GM18498 (cell line): Measurements from ENCODE around the gene CCDC120.

Experiments used
- ATAC-seq: cut with Tn5 transposase; IDR thresholded peaks from one replicate; pipeline ENCODE4 v1.9.1; 2021; ENCODE audit warnings: mild to moderate bottlenecking, moderate library complexity; ENCODE audit not compliant: unreplicated experiment

The CCDC120 gene

GRCh38 chrX:49061916-49062315 lies 3.1 kb downstream of the CCDC120 start:
- no peak for ATAC-seq

- ATAC-seq: no peak
Observed at GRCh38 chrX:49063715-49064114, 4.9 kb downstream of the CCDC120 start.

GRCh38 chrX:49064303-49064702 lies 5.5 kb downstream of the CCDC120 start:
- no peak for ATAC-seq

- ATAC-seq: no peak
Observed at GRCh38 chrX:49064735-49065134, 5.9 kb downstream of the CCDC120 start.

GRCh38 chrX:49066278-49066677 lies 7.5 kb downstream of the CCDC120 start:
- no peak for ATAC-seq

GRCh38 chrX:49066690-49067089 lies 7.9 kb downstream of the CCDC120 start:
- no peak for ATAC-seq

- no peak for ATAC-seq
Observed at GRCh38 chrX:49067285-49068120, 8.7 kb downstream of the CCDC120 start.

- ATAC-seq: no peak
Observed at GRCh38 chrX:49069038-49069437, 10.2 kb downstream of the CCDC120 start.

GRCh38 chrX:49070988-49071387 lies 12.2 kb downstream of the CCDC120 start:
- ATAC-seq: no peak

- no peak for ATAC-seq
Observed at GRCh38 chrX:49071877-49072711, 13.3 kb downstream of the CCDC120 start.

- no peak for ATAC-seq
Observed at GRCh38 chrX:49072712-49073095, 13.9 kb downstream of the CCDC120 start.

- peak; percentile 94 for ATAC-seq
Observed at GRCh38 chrX:49073601-49074575, 15.1 kb downstream of the CCDC120 start, which contains the start of gene PRAF2. TSS of gene PRAF2 (minus strand) at chrX:49074002. CDS start at chrX:49073987, 15 bp downstream.

- no peak for ATAC-seq
Observed at GRCh38 chrX:49075347-49075746, 16.5 kb downstream of the CCDC120 start.

GRCh38 chrX:49077941-49078340 lies 19.1 kb downstream of the CCDC120 start:
- no peak for ATAC-seq

GRCh38 chrX:49079489-49080428 lies 21.0 kb downstream of the CCDC120 start, which contains the start of gene WDR45:
TSS of gene WDR45 (minus strand) at chrX:49079887. CDS start at chrX:49078095, 1,792 bp downstream.
- ATAC-seq: peak; percentile 83

- ATAC-seq: no peak
Observed at GRCh38 chrX:49082271-49082871, 23.6 kb downstream of the CCDC120 start.

GRCh38 chrX:49089553-49089952 lies 30.8 kb downstream of the CCDC120 start:
- no peak for ATAC-seq

- ATAC-seq: no peak
Observed at GRCh38 chrX:49096419-49096818, 37.6 kb downstream of the CCDC120 start.
